ENCODE data around the gene DNAH9. TPM values are rescaled to one million over a fixed set of nuclear protein-coding genes. Genes with fewer than 3 reads are reported as not detected.

Gene DNAH9
- total RNA-seq, 4 donors from 2014 or later = 0.13 to 0.19 TPM; not detected in 2

- Histone ChIP-seq H3K9me3 (no peaks in the 10 kb centered on the region), H3K36me3 (no peaks in the 10 kb centered on the region), H3K4me3 (no peak overlapping the region), H3K27me3 (no peaks in the 10 kb centered on the region), H3K4me1 (no peaks in the 10 kb centered on the region), H3K27ac (no peak overlapping the region)
- DNase-seq = no peak
- no peak for TF ChIP-seq CTCF (IDR thresholded peaks at IDR 0.05)
- TF ChIP-seq POLR2A (IDR thresholded peaks at IDR 0.05) = no peak
Measured at GRCh38 chr17:11999696-12000095, 401.4 kb downstream of the DNAH9 start.

GRCh38 chr17:12007466-12007865, 409.2 kb downstream of the DNAH9 start:
- Histone ChIP-seq H3K4me3 (no peak overlapping the region), H3K9me3 (no peaks in the 10 kb centered on the region), H3K27me3 (no peaks in the 10 kb centered on the region), H3K36me3 (no peaks in the 10 kb centered on the region), H3K27ac (no peak overlapping the region), H3K4me1 (no peaks in the 10 kb centered on the region)
- no peak for TF ChIP-seq POLR2A (IDR thresholded peaks at IDR 0.05)
- no peak for TF ChIP-seq CTCF (IDR thresholded peaks at IDR 0.05)
- DNase-seq = no peak

Data from Peyer's patch (tissue), 4 donors.